ENCODE measurements around the gene EDNRA.
"Not testable (repeated sequence)": the region's sequence is repeated elsewhere in the genome, so short reads cannot be mapped to it uniquely, and the experiment has no call there.

The EDNRA gene

GRCh38 chr4:147480891-147481576 is at the start of gene EDNRA:
Gene EDNRA, plus strand, starts transcription at chr4:147481097. Its CDS starts 4,585 bp downstream, at chr4:147485682.
- peak; percentile 74 for DNase-seq (ENCODE audit: low spot score)

GRCh38 chr4:147434370-147434769 is 46.5 kb upstream of the EDNRA start:
- not testable (repeated sequence) for DNase-seq (ENCODE audit: low spot score)

GRCh38 chr4:147440442-147440841 is 40.5 kb upstream of the EDNRA start:
- no peak for DNase-seq (ENCODE audit: low spot score)

DNA sequence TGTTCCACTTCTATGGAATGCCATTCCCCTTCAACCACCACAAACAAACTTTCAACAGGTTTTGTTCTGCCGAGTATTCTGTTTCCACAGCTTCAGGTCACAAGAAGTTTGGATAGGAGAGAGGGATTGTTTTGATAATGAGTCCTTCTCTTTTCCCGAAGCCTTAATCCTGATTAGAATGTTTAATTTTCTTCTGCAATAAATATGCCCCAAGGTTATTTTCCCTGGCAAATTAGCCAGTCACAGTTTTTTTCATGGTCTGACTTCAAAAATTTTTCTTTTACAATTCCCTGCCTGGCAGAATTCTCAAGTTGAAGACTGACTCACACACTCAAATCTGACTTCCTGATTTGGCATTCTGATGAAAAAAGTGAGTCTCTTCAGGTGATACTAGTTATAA is 33.1 kb upstream of the EDNRA start:
- no peak for DNase-seq (ENCODE audit: low spot score)

- DNase-seq (ENCODE audit: low spot score), result no peak
Measured at GRCh38 chr4:147453561-147454141, 27.2 kb upstream of the EDNRA start.

GRCh38 chr4:147456706-147457105 is 24.2 kb upstream of the EDNRA start:
- no peak for DNase-seq (ENCODE audit: low spot score)

DNA sequence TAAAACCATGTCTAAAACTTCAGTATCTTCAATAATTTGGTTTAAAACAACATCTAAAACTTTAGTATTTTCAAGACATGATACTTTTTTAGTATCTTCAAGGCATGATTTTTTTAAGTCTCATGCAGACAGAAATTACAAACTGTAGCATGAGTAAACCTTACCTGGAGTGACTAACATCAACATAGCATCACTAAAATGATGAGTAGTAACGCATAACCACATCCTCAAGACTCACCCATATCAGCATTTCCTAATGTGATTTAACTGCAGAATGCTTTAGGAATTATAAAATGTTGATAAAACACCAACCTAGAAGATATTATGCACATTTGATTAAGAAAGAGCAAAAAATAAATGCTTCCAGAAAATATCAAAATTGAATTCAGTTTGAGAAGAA is 19.7 kb upstream of the EDNRA start:
- no peak for DNase-seq (ENCODE audit: low spot score)

DNA sequence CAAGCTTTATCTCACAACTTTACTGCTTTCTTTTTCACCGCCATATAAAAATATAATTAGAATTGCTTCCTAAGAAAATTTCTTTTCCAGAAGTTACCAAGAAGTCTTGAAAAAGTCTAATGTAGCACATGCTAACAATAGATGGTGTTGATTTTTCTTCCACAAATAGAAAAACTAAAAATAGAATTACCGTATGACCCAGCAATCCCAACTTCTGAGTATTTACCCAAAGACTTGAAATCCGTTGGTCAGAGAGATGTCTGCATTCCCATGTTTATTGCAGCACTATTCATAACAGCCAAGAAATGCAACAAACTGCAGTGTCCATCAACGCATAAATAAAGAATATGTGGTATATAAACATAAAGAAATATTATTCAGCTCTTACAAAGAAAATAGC is 17.8 kb upstream of the EDNRA start:
- DNase-seq (ENCODE audit: low spot score), result no peak

DNA sequence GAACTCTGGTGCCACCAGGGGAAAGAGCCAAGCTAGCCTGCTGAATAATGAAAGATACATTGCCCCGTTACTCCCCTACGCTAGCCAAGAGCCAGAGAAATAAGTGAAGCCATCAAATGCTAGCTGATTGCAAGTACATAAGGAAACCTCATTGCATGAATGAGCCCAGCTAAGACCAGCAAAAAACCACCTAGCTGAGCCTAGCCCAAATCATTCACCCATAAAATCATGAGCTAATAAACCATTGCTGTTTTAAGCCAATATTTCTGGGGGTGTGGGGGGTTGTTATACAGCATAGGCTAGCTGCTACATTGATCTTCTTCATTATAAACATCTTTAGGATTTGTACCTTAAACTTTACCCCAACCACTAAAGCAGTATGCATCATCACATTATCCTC is 15.4 kb upstream of the EDNRA start:
- DNase-seq (ENCODE audit: low spot score), result no peak

- no peak for DNase-seq (ENCODE audit: low spot score)
Measured at GRCh38 chr4:147477439-147477838, 3.5 kb upstream of the EDNRA start.

DNA sequence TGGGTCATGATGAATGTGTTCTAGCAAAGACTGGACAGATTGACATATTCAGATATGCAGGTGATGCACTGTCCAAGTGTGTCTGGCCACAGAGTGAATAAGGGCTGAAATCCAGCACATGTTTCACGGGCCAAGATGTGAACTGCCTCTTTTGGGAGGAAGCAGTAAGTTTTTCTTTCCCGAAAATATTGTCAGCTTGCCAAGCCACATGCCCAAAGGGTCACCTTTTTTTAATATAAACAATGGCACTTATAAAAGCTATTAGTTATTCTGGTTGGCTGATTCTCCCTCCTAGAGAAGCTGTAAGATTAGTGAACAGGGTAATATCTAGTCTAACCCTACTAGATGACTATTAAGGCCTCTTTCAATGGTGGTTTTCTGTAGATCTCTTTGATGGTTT is 1.5 kb upstream of the EDNRA start:
- DNase-seq (ENCODE audit: low spot score), result no peak

- no peak for DNase-seq (ENCODE audit: low spot score)
Measured at GRCh38 chr4:147479786-147480185, 1.1 kb upstream of the EDNRA start.

- DNase-seq (ENCODE audit: low spot score), result no peak
Measured at GRCh38 chr4:147480502-147480890, 401 bp upstream of the EDNRA start.

- no peak for DNase-seq (ENCODE audit: low spot score)
Measured at GRCh38 chr4:147481577-147482109, 746 bp downstream of the EDNRA start.

DNA sequence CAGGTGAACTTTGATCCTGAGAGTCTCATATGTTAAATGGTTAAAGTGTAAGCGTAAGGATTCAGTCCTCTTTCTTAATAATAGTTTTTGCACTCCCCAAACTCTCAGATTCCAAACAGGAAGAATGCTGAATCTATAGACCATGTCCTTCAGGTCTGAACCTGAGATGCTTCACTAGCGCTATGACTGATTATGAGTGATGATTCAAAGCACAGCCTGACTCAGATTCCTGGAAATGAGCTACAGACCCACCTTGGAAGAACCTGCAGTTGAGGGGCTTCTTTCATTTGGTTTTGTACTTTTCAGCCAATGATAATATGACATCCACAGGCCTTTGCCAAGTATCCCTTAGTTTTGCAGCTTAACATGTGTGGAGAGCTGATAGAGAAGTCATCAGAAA is 1.4 kb downstream of the EDNRA start:
- no peak for DNase-seq (ENCODE audit: low spot score)

DNA sequence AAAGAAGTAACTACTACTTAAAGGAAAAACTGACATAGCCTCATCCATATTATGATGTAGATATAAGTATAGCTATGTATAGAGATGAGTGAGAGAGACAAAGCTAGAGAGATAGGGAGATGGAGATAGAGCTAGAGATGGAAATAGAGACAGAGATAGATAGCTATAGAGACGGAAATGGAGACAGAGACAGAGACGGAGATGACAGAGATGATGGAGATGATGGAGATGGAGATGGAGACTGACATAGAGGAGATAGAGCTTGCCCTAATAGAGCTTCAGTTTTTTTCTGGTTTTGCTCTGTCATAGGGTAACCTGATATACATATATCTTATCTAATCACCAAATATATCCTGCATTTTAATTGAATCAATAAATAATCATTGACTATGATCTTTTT is 4.3 kb downstream of the EDNRA start:
- no peak for DNase-seq (ENCODE audit: low spot score)

- no peak for DNase-seq (ENCODE audit: low spot score)
Measured at GRCh38 chr4:147487616-147488015, 6.7 kb downstream of the EDNRA start.

DNA sequence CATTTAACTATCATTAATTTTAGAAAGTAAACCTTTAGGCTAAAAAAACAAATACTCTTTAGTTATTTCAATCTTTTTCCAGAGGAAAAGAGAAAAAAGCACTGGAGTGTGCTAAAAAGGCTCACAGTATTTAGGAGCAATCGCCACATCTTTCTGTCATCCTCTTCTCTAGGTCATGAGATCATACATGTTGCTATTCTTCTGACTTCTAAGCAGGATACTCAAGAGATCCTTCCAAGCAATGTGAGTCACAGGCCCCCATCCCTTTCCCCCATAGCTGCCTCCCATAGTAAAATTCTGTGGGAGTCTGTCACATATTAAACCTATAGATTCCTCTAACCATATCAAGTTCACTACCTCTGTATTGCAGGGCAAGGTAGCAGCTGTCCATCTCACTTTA is 7.7 kb downstream of the EDNRA start:
- no peak for DNase-seq (ENCODE audit: low spot score)

DNA sequence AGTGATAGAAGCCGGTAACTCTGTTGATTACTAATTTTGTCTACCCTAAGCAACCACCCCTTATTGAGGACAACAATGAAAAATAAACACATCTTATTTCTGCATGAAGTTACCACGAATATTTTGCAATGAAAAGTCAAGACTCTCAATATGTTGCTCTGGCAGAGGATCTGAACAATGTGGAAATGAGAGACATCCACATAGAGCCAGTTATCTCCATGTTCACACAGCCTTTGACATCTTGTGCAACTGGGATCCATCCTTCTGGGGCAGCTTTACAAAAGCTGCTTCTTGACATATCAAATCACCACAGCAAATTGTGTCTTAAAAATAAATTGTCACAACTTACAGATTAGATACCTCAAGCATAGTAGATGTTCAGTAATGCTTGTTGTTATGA is 10.2 kb downstream of the EDNRA start:
- no peak for DNase-seq (ENCODE audit: low spot score)

DNA sequence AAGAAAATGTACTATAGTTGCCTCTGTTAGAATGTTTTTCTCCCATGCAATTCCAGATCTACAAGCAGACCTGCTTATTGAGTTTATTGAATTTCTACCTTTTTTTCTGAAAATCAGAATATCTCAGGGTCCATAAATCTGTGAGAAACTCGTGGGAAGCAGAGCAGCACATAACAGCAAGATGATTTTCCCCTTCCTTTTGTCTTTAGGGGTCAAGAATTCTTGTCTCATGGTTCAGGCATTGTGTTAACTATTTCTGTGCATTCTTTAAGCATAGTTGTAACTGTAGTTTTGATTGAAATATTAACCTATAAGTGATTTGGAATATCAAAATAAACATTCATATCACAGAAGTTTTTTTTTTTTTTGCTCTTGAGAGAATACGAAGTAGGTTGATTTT is 11.4 kb downstream of the EDNRA start:
- no peak for DNase-seq (ENCODE audit: low spot score)

- DNase-seq (ENCODE audit: low spot score), result no peak
Measured at GRCh38 chr4:147492761-147493160, 11.9 kb downstream of the EDNRA start.

GRCh38 chr4:147493307-147493706 is 12.4 kb downstream of the EDNRA start:
- no peak for DNase-seq (ENCODE audit: low spot score)

- no peak for DNase-seq (ENCODE audit: low spot score)
Measured at GRCh38 chr4:147494301-147494700, 13.4 kb downstream of the EDNRA start.

GRCh38 chr4:147496500-147496899 is 15.6 kb downstream of the EDNRA start:
- DNase-seq (ENCODE audit: low spot score), result no peak
